HG03280 (cell line): ENCODE data around the gene KCTD6.

Source experiments
- ATAC-seq: cut with Tn5 transposase; IDR thresholded peaks from one replicate; pipeline ENCODE4 v1.9.1; 2021; ENCODE audit warnings: mild to moderate bottlenecking, moderate library complexity; ENCODE audit not compliant: unreplicated experiment

Gene KCTD6

DNA sequence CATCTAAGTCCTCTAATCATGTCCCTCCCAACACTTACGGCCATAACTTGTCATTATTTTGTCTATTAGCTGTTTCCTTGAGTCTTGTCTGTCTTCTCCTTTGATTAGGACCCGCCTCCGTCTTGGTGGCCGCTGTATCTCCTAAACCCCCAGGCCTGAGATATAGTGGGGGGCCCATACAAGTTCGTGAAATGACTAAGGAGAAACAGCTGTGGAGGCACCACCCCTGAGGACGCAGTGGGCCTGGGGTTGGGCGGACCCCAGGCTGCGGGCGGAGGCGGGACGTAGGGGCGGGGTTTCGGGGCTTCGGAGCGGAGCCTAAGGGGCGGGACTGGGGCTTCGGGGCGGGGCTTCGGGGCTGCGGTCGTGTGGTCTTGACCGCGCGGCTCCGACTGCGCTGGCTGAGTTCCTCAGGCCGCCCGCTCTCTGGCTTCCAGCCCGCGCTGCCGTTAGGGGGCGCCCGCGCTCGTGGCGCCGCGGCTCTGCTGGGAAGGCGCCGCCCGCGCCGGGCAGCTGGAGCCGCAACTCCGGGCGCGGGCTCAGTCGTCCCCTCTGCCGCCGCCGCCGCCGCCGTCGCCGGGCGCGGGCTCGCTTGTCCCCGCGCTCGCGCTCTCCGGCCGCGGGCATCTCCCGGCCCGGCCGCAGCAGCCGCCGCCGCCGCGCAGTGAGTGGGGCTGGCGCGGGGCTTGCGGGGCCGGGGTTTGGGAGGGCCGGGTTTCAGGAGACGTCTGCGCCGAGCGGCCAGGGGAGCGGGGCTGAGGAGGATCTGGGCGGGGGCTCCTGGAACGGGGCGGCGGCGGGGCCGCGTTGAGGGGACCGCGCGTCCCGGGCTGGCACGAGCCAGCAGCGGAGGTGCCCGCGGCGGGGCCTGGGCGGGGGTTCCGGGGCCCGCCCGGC is at the start of gene KCTD6:
KCTD6 (plus strand) TSS at position 591 of the 897 bp plus-strand sequence. CDS start 6,660 bp downstream, outside the sequence.
- ATAC-seq = peak; percentile 94

DNA sequence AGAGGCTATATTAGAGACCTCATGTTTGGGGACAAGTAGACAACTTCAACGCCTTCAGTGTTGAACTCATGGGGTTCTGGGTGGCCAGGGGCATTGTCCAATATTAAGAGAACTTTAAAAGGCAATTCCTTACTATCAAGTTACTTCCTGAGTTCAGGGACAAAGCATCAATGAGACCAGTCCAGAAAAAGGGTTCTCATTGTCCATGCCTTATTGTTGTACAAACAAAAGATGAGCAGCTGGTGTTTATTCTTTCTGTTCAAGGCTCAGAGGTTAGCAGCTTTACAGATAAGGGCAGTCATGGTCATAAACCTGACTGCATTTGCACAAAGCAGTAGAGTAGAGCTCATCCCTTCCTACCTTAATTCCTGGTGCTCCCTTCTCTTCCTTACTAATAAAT is 39.7 kb upstream of the KCTD6 start:
- no peak for ATAC-seq

DNA sequence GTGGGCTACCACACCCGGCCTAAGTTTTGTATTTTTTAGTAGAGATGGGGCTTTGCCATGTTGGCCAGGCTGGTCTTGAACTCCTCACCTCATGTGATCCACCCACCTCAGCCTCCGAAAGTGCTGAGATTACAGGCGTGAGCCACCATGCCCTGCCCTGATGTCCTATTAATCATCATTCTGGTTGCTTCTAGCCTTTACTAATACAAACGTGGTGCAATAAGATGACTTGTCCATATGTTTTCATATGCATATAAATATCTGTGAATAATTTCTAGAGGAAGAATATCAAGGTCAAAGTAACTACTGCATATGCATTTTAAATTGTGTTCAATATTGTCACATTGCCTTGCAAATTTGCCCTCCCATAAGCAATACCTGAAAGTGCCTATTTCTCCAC is 32.7 kb upstream of the KCTD6 start:
- no peak for ATAC-seq

DNA sequence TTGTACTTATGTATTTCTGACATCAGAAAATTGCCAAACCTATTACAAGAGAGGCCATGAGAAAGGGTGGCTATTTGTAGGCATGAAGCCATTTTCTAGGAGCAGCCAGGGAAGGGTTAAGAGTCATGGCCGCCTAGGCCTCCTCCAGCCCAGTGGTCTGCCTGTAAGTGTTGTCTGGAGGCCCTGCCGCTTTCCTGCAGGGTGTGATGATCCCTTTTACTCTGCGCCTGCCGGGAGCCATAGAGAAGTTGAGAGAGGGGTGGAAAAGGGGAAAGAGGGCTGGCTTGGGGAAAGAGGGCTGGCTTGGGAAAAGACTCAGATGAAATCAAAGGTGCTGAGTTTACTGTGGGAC is 29.1 kb upstream of the KCTD6 start:
- ATAC-seq = no peak

DNA sequence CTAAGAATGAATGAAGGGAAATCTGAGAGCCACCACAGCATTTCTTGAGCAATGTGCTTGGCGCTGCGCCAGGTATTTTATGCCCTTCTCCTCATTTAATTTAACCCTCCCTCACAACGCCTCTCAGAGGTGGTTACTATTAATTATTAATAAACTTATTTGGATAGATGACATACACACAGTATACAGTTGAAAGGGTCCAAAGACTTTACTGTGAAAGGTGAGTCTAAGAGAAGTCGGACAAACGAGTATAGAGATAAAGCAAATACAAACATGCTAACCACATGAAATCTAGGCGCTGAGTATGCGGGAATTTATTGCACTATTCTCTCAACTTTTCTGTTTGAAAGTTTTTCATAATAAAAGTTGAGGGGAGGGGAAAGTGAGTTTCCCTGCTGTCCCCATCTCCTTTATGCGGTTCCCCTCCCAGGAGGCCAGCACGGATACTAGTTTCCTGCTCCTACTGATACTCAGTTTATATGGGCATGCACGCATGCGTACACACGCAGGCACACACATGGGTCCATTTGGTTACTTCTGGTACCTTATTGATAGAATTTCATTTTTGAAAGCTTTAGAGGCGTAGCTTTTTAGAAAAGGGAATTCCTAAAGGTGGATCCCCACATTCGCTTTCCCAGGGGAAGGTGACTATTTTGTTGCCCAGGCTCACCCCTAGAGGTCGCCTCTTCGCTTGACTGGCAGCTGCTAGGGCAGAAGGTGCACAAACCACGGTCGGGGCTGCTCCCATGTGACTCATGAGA is 28.5 kb upstream of the KCTD6 start:
- peak; percentile 83 for ATAC-seq

DNA sequence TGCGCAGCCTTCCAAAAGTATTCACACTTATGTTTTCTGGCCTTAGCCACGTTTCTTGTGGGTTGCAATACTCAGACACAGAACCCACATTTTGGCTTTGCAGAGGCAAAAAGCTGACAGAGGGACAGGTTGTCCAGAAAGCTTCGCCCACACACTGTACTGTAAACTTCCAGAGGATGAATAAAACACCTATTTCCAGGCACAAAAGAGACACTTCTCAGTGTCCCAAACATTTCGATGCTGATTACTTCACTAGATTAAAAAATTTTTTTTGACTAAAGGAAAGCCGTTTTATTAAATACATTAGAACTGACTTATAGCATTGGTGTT is 28.0 kb upstream of the KCTD6 start:
- ATAC-seq = no peak

DNA sequence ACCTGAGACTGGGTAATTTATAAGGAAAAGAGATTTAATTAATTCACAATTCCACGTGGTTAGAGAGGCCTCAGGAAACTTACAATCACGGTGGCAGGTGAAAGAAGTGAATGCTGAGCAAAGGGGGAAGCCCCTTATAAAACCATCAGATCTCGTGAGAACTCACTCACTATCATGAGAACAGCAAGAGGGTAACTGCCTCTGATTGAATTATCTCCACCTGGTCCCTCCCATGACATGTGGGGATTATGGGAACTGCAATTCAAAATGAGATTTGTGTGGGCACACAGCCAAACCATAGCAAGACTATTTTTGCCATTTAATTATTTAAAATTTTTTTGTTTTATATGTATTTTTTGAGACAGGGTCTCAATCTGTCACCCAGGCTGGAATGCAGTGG is 27.0 kb upstream of the KCTD6 start:
- ATAC-seq = no peak

DNA sequence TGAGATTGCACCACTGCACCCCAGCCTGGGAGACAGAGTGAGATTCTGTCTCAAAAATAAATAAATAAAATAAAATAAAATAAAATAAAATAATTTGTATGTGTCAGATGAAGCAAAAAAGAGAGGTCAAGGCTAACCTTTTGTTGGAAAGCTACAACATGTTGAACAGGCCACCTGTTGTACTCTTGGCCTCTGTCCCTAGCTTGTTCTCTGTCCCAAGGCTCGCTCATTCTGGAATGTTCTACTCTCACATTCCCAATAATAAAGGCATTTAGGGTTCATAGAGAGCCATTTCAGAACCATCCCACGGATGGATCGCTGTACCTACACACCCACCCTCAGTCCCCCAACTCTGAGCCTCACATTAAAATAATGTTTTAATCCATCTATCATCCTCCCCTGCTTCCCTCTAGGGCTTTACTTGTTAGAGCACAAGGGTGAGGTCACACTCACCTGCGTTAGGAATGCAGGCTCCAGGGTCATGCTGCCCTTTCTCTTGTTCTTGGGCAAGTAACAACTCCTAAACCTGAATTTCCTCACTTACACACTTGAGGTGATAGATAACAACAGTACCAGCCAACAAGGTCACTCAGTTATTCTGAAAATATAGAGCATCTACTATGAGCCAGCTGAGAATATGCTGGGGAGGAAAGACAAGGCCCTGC is 24.9 kb upstream of the KCTD6 start:
- ATAC-seq = no peak

DNA sequence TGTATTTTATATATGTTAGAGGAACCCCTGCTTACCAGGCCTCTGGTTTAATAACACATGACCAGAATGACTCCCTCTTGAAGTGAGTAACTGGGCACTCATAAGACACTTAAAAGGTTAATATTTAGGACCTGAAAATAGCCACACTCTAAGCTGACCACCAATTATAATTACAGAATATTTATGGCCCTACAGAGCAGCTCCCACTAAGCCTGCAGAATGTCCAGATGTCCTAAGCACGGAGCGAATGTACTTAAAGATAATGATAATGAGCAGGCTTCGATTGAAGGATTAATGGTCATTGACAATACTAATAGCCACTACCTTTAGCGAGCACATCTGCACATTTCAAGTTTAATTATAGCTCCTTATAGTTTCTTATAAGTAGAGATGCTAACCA is 22.8 kb upstream of the KCTD6 start:
- no peak for ATAC-seq

DNA sequence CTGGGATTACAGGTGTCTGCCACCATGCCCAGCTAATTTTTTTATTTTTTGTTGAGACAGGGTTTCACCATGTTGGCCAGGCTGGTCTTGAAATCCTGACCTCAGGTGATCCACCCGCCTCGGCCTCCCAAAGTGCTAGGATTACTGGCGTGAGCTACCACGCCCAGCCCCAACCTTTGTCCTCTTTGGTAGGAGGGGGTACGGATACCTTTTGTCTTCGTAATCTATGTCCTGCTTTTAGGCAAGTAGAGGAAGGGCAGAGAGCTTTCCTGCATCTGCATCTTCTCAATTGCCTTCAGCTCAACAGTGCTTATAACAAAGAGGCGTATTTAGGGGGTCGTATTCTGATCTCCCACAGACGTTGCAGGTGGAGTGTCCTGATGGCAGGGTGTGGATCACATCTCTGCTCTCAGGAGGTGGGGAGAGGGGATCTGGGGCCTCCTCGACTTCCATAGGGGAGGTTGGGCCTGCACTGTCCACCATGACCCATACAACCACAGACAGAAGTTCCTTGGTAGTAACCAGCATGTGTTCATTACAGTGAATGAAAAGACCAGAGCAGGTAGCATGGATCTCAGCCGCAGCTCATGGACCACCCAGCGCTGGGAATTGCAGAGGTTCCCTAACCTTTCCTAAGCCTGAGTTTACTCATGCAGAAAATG is 21.4 kb upstream of the KCTD6 start:
- no peak for ATAC-seq

DNA sequence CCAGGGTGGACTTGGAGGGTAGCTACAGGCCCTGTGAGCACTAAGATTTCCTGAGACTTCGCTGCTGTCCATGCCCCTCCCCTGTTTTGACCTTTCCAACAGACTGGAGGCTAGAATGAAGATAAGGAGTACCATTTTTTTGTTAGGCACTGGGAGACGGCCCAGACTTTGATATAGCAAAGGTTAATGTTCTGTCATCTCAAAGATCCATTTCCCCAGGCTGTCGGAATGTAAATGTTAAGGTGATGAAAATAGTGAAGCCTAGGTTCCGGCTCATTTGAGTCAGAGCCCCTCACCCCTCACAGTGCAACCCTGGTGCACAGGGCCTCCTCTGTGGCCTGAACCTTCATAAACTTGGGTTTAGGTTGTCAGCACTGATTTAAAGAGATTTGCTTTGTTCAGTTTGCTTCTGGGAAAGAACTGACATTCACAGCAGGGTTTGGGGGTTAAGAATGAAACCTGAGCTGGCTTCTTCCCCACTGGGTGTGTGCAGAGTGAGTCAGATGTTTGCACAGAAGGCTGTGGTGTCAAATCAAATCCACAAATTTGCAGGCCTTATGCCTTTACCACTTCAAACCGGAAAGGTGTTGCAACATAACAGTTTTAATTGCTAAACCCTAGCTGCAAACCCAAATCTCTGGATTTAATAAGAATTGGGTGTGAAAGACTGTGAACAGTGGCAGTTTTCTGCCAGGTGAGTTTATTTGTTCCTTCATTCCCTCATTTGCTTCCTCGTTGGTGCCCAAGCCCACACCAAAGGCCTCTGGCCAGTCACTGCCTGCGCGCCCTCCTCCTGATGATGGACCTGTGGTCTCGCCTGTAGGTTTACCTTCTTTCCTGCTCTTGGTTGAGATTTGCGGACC is 20.6 kb upstream of the KCTD6 start:
- no peak for ATAC-seq

DNA sequence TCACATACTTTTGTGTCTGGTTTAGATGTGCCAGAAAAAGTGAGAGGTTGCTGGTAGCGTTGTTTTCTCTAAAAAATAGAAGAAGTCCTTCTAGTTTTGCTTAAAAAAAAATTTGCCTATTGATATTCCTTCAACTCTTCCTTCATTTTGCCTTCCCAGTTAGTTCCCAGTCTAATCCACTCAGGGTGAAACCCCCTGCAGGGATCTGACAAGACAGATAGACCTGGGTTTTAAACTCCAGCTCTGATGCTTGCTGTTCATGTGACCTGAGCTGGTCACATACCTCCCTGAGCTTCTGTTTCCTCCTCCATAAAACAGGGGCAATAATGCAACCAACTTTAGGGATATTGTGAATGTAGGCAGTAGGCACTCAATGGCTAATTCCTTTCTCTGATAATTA is 18.6 kb upstream of the KCTD6 start:
- ATAC-seq = no peak

DNA sequence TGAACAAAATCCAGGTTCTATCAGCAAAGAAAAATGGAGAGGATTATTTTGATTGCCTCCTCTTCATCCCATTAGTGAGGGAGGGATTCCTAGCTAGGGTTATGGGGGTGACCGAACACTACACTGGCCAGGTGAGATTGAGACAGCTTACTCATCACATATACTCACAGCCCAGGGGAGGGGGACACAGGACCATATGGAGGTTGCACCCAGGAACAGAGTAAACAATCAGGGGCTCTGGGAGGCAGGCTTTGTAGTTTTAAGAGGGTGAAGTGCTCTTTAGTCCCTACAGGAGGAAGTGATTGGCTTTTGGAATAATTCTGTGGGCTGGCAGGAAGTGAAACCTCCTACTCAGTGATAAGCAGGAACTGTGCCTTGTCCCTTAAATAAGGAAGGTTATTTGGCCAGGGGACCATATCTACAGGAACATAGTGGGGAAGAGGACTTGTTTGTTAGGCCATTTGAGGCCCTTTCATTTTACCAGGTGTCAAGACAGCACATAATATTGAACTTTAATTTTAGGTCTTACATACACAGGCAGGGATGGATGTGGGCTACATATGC is 17.5 kb upstream of the KCTD6 start:
- no peak for ATAC-seq

DNA sequence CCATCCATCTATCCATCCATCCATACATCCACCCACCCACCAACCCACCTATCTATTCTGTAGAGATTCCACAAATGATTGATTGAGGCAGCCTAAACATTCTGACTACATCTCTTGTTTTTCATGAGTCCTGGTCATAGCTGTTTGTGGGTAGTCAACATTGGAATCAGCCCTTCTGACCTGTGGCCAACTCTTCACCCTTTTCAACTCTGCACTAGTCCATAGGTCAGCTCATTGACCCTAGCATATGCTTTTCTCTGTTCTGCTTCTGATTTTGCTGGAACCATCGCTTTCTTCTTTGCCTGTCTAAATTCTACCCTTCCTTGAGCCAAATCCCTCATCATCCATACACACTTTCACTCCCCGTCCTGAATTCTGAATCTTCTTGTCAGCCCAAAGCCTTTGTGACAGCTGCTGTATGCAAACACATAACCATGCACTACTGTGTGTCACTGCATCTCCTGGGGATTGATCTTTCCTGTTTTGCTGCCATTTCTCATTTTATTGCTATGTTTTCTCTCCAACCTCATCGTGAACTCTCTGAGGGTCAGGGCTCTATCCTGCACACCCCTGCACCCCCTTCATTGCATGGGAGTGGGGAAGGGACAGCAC is 16.8 kb upstream of the KCTD6 start:
- ATAC-seq = no peak

DNA sequence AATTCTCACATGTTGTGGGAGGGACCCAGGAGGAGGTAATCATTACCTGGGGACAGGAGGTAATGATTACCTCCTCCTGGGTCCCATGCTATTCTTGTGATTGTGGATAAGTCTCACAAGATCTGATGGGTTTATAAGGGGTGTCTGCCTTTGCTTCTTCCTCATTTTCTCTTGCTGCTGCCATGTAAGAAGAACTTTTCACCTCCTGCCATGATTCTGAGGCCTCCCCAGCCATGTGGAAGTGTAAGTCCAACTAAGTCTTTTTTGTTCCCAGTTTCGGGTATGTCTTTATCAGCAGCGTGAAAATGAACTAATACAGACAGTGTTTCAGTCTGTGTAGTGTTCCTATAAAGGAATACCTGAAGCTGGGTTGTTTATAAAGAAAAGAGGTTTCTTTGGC is 13.1 kb upstream of the KCTD6 start:
- ATAC-seq = no peak

DNA sequence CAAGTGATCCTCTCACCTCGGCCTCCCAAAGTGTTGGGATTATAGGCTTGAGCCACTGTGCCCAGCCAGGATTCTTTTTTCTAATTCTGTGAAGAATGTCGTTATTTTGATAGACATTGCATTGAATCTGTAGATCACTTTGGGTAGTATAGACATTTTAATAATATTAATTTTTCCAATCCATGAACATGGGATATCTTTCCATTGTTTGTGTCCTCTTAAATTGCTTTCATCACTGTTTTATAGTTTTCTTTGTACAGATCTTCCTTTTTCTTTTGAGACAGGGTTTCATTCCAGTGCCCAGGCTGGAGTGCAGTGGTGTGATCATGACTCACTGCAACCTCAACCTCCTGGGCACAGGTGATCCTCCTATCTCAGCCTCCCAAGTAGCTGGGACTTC is 11.6 kb upstream of the KCTD6 start:
- no peak for ATAC-seq

DNA sequence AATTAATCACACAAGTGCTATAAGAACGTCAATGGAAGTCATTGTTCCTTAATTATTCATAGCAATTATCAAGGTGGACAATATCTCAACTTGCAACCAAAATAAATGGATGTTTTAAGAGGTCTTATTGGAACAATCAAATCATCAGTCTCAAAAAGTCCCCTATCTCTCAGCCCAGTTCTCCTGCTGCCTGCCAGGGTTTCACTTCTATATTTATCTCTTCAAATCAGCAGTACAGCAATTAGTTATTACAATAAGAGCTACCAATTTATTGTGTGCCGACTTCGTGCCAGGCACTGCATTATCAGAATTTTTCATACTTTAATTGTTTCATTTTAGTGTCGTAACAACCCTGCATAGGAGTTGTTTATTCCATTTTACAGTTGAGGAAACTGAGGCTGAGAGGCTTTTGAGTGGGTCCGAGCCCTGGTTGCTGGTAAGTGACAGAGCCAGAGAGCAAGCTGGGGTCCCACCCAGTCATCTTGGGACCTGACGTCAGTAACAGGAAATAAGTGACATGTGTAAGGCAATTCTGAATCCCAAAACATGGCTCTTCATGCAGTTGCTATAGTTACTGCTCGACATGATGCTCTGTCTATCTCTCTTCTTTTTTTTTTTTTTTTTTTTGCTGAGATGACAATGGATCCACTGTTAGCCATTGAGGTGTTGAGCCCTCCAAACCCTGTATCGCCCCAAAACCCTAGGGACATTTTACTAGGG is 8.8 kb upstream of the KCTD6 start:
- no peak for ATAC-seq

DNA sequence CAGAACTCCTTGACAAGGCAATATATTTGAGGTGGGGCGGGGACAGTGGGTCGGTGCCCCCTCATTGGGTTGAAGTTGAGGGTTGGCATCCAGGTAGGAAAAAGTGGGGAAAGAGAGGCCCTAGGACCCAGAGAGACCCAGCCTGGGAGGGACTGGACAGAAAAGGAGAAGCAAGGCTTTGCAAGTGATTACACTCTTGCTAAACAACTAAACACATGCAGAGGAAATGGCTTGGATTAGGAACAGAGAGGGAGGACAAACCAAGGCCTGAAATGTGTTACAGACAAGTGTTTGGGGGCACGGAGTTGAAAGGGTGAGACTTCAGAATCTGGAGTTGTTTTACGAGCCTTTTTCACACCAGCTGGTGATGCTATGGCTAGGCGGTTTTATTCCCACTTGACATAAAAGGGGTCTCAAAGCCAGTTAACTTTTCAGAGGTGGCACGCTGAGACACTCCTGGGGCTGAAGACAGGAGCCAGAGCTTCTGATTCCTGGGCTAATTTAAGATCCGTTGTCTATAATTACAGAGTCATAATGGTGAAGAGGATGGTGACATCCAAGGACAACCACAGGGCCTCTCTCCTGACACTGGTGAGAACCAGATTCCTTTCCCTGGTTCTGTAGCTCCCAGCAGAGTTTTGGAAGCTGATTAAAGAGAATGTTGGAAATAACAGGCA is 7.7 kb upstream of the KCTD6 start:
- ATAC-seq = no peak

DNA sequence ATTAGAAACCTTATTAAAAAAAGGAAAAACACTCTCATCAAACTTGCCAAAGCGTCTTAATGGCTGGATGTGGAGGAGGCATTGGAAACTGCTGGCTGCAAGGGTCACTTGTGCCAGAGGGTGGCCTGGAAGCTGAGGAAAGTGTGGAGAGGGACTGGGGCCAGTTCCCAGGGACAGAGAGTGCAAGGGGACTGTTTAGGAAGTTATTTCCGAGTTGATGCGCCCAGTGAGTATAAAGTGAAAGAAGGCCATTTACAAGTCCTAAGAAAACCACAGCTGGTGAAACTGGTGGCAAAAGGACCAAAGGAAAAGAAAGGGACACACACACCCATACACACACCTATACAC is 7.2 kb upstream of the KCTD6 start:
- no peak for ATAC-seq
